Measurements from ENCODE around the gene FAM181B.

- TF ChIP-seq CBX1 (IDR thresholded peaks at IDR 0.05; ENCODE audit: low read depth) (no peak), TAF1 (CRISPR knock-in tag; IDR thresholded peaks at IDR 0.05) (no peak), CEBPB (IDR thresholded peaks at IDR 0.05; ENCODE audit: borderline replicate concordance, low read depth, low read length) (no peak), NFIC (IDR thresholded peaks at IDR 0.05; ENCODE audit: low read length) (no peak), CTCF (CRISPR knock-in tag; IDR thresholded peaks at IDR 0.05) (no peak)
Measured at GRCh38 chr11:82683029-82683428, 50.6 kb downstream of the FAM181B start.

All from HepG2 (cell line).